CD14-positive monocyte (primary cell): ENCODE results near the gene GPX3. TPM values are rescaled to one million over a fixed set of nuclear protein-coding genes. Genes with fewer than 3 reads are reported as not detected.
A peak's percentile ranks its signal among the peaks of the same experiment; 100 is the strongest.

Source experiments
- DNase-seq, 3 donors: peaks; one replicate each; pipeline ENCODE4 v3.0.0-alpha.2; 2011 to 2022
- H2AFZ ChIP-seq: 2 replicates; pipeline ENCODE4 v1.6.0; 2012; ENCODE audit warnings: mild to moderate bottlenecking, low read depth, low read length, inconsistent platforms; ENCODE audit not compliant: insufficient read depth, poor library complexity, severe bottlenecking
- H3K27ac ChIP-seq, 2 donors: 1 replicate in 1 of 2; 2 replicates in 1 of 2; pipeline ENCODE4 v1.5.1; 2012 to 2013; ENCODE audit warnings: low read length in 2 of 2, control low read depth in 1 of 2, inconsistent platforms in 1 of 2, low read depth in 1 of 2, mild to moderate bottlenecking in 1 of 2
- H3K27me3 ChIP-seq, 2 donors: one replicate each; pipeline versions ENCODE4 v1.6.0 to v1.6.1; 2011 to 2013; ENCODE audit warnings: low read length in 2 of 2; ENCODE audit not compliant: control insufficient read depth in 2 of 2, insufficient read depth in 2 of 2
- H3K36me3 ChIP-seq, 2 donors: replicated peaks in 1 of 2; 1 replicate in 1 of 2; 2 replicates in 1 of 2; pipeline versions ENCODE4 v1.5.1 to v1.6.1; 2012 to 2013; ENCODE audit warnings: low read length in 2 of 2, control low read depth in 1 of 2, inconsistent platforms in 1 of 2, mild to moderate bottlenecking in 1 of 2; ENCODE audit not compliant: insufficient read depth in 2 of 2, control insufficient read depth in 1 of 2
- H3K4me1 ChIP-seq, 2 donors: 1 replicate in 1 of 2; 2 replicates in 1 of 2; pipeline versions ENCODE4 v1.5.1 to v1.6.1; 2012 to 2013; ENCODE audit warnings: low read length in 2 of 2, control low read depth in 1 of 2, inconsistent platforms in 1 of 2, mild to moderate bottlenecking in 1 of 2, moderate library complexity in 1 of 2; ENCODE audit not compliant: insufficient read depth in 2 of 2, control insufficient read depth in 1 of 2
- H3K4me2 ChIP-seq: replicated peaks from 2 replicates; pipeline ENCODE3; 2012; ENCODE audit warnings: low read length, moderate library complexity, mild to moderate bottlenecking; ENCODE audit not compliant: poor library complexity, severe bottlenecking; ENCODE audit errors: extremely low read depth
- H3K4me3 ChIP-seq, 3 experiments: fragments of 200-600 bp in 1 of 3; sonication (generic) in 1 of 3; replicated peaks in 1 of 3; 1 replicate in 2 of 3; 2 replicates in 1 of 3; pipeline ENCODE4 v1.5.1; 2011 to 2013; ENCODE audit warnings: low read length in 3 of 3, mild to moderate bottlenecking in 3 of 3, control low read depth in 2 of 3, low read depth in 2 of 3, inconsistent platforms in 1 of 3, moderate library complexity in 1 of 3
- H3K79me2 ChIP-seq: 2 replicates; pipeline ENCODE4 v1.6.0; 2012; ENCODE audit warnings: mild to moderate bottlenecking, control low read depth, inconsistent platforms, low read length, moderate library complexity; ENCODE audit not compliant: insufficient read depth
- H3K9ac ChIP-seq: 2 replicates; pipeline ENCODE4 v1.6.0; 2017; ENCODE audit warnings: low read length, mild to moderate bottlenecking; ENCODE audit not compliant: insufficient read depth, poor library complexity, severe bottlenecking
- H3K9me3 ChIP-seq, 2 donors: replicated peaks in 1 of 2; 1 replicate in 1 of 2; 2 replicates in 1 of 2; pipeline versions ENCODE4 v1.5.1 to v1.6.1; 2012 to 2013; ENCODE audit warnings: low read length in 2 of 2, control low read depth in 1 of 2; ENCODE audit not compliant: control insufficient read depth in 1 of 2, insufficient read depth in 1 of 2
- H4K20me1 ChIP-seq: 2 replicates; pipeline ENCODE4 v1.6.0; 2012; ENCODE audit warnings: mild to moderate bottlenecking, low read length, control low read depth, moderate library complexity; ENCODE audit not compliant: insufficient read depth
- H3K27ac Mint-ChIP-seq, 7 donors: one replicate each; pipeline ENCODE4 v1.8.0; 2020; ENCODE audit warnings: mild to moderate bottlenecking in 7 of 7, mixed read lengths in 7 of 7, moderate library complexity in 6 of 7, inconsistent platforms in 2 of 7
- H3K27me3 Mint-ChIP-seq, 3 donors: one replicate each; pipeline ENCODE4 v1.8.0; 2021 to 2022; ENCODE audit warnings: low read depth in 3 of 3, mild to moderate bottlenecking in 3 of 3, mixed read lengths in 3 of 3, moderate library complexity in 3 of 3, inconsistent platforms in 1 of 3
- H3K36me3 Mint-ChIP-seq, 2 donors: one replicate each; pipeline ENCODE4 v1.8.0; 2020; ENCODE audit warnings: mixed read lengths in 2 of 2, inconsistent platforms in 1 of 2, mild to moderate bottlenecking in 1 of 2
- H3K4me1 Mint-ChIP-seq: one replicate; pipeline ENCODE4 v1.8.0; 2020; ENCODE audit warnings: mild to moderate bottlenecking, mixed read lengths
- H3K4me3 Mint-ChIP-seq, 2 donors: one replicate each; pipeline ENCODE4 v1.8.0; 2020; ENCODE audit warnings: mild to moderate bottlenecking in 2 of 2, mixed read lengths in 2 of 2, moderate library complexity in 1 of 2
- H3K9me3 Mint-ChIP-seq, 7 donors: one replicate each; pipeline ENCODE4 v1.8.0; 2020 to 2022; ENCODE audit warnings: mixed read lengths in 7 of 7, mild to moderate bottlenecking in 6 of 7, moderate library complexity in 6 of 7, inconsistent platforms in 2 of 7
- WGBS: methylation state at CpG from one replicate; pipeline ENCODE4 v1.1.5; 2013; ENCODE audit warnings: missing lambda C conversion rate; ENCODE audit not compliant: insufficient coverage; 5-methylcytosine and 5-hydroxymethylcytosine counted together
- intact Hi-C, 2 donors: fragments of 100-400 bp; cut with micrococcal nuclease; formaldehyde crosslinking; loops; one replicate each; pipeline versions ENCODE4 v1.15.0 to v1.15.1; 2023
- polyA plus RNA-seq, 3 donors: library from polyadenylated mRNA; depleted of rRNA in 1 of 3; unstranded in 2 of 3; stranded (reverse) in 1 of 3; fragments of 300-500 nt in 2 of 3; fragments of >200 nt in 1 of 3; fragmentation: Illumina TruSeq in 2 of 3; gene quantifications; 1 replicate in 2 of 3; 2 replicates in 1 of 3; pipeline ENCODE4 v1.2.3, GENCODE V29; 2012 to 2021
- TF ChIP-seq, protein P1 (sequence below): fragments of 200-600 bp; IDR thresholded peaks from one replicate; pipeline ENCODE4 v1.8.0; 2022; ENCODE audit warnings: antibody characterized with exemption, mild to moderate bottlenecking

The GPX3 gene
- polyA plus RNA-seq, 3 donors, result 3.5 to 12.7 (median 3.8) TPM

DNA sequence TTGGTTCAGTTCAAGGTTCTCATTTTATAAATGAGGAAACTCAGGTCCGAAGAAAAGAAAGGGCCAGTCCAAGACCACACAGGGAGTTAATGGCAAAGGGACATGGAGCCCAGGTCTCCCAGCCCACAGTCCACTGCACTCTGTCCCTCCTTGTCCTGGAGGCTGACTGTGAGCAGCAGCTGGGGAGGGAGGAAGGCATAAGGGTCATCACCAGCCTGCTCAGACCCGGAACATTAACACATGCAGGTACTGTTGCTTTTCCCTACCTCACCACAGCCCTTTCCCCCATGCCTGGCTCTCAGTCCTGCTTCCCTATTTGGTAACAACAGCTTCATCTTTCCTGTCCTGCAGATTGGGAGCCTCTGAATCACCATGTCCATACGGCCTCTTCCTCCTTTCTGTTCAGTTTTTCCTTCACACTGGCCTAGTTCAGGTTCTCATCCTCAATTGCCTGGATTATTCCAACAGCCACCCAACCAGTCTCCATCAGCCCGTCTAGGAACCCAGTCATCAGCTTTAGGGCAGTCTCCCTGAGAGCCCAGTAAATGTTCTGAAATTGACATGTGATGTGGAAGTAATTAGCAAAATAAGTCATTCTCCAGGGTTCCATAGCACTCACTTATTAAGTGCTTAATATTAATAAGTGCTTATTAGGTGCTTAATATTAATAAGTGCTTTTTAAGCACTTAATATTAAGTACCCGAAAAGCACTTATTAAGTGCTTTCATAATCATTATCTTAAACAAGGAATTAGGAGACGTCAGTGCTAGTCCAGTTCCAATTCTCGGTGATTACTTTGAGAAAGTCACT, 4.3 kb downstream of the GPX3 start:
- Histone ChIP-seq H2AFZ (no peak overlapping the region), H3K9me3 (no peaks in the 10 kb centered on the region), H3K4me2 (no peak overlapping the region), H3K79me2 (no peaks in the 10 kb centered on the region), H3K27me3 (no peaks in the 10 kb centered on the region), H3K27ac (peak overlapping the region in 1 of 2 donors; percentile 15), H3K4me1 (peaks cover 42 to 43% of the 10 kb centered on the region in 2 donors), H3K9ac (no peak overlapping the region), H4K20me1 (peaks cover 55% of the 10 kb centered on the region), H3K36me3 (peaks cover 30 to 45% of the 10 kb centered on the region in 2 donors), H3K4me3 (no peak overlapping the region)
- peaks cover 52% of the 10 kb centered on the region for H3K4me1 Mint-ChIP-seq
- intact Hi-C loops, result no loop called here
- 71% methylated on average over 1 of the region's 7 CpGs for WGBS
- peak in 1 of 3 donors; percentile 65 for DNase-seq
- TF ChIP-seq, protein P1, sequence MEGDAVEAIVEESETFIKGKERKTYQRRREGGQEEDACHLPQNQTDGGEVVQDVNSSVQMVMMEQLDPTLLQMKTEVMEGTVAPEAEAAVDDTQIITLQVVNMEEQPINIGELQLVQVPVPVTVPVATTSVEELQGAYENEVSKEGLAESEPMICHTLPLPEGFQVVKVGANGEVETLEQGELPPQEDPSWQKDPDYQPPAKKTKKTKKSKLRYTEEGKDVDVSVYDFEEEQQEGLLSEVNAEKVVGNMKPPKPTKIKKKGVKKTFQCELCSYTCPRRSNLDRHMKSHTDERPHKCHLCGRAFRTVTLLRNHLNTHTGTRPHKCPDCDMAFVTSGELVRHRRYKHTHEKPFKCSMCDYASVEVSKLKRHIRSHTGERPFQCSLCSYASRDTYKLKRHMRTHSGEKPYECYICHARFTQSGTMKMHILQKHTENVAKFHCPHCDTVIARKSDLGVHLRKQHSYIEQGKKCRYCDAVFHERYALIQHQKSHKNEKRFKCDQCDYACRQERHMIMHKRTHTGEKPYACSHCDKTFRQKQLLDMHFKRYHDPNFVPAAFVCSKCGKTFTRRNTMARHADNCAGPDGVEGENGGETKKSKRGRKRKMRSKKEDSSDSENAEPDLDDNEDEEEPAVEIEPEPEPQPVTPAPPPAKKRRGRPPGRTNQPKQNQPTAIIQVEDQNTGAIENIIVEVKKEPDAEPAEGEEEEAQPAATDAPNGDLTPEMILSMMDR, result no peak
- H3K36me3 Mint-ChIP-seq, result peaks cover 45 to 56% of the 10 kb centered on the region in 2 donors
- H3K4me3 Mint-ChIP-seq, result no peak overlapping the region
- peak overlapping the region in 3 of 7 donors; percentile 2 to 72 (median 13) for H3K27ac Mint-ChIP-seq
- peaks cover 3 to 10% (median 6%) of the 10 kb centered on the region in 3 donors for H3K27me3 Mint-ChIP-seq
- peaks cover 0 to 1% (median 0%) of the 10 kb centered on the region in 7 donors for H3K9me3 Mint-ChIP-seq

DNA sequence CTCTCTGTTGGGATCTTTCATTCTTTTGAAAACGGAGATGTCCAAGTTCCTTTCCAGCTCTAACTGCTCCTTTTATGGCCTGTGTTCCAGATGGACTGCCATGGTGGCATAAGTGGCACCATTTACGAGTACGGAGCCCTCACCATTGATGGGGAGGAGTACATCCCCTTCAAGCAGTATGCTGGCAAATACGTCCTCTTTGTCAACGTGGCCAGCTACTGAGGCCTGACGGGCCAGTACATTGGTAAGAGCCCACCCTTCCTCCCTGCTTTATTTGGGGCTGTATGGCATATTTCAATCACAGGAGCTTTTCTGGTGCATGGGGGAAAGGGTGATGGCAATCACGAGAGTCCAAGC, 4.8 kb downstream of the GPX3 start:
- 94% methylated on average over 3 of the region's 7 CpGs for WGBS
- Mint-ChIP-seq H3K4me1 (peaks cover 48% of the 10 kb centered on the region), H3K27me3 (peaks cover 3 to 10% (median 6%) of the 10 kb centered on the region in 3 donors), H3K9me3 (peaks cover 0 to 1% (median 0%) of the 10 kb centered on the region in 7 donors), H3K27ac (no peak overlapping the region), H3K4me3 (no peak overlapping the region), H3K36me3 (peaks cover 51 to 62% of the 10 kb centered on the region in 2 donors)
- Histone ChIP-seq H3K4me2 (no peak overlapping the region), H4K20me1 (peaks cover 58% of the 10 kb centered on the region), H3K9me3 (no peaks in the 10 kb centered on the region), H3K9ac (no peak overlapping the region), H3K36me3 (peaks cover 36 to 51% of the 10 kb centered on the region in 2 donors), H3K79me2 (no peaks in the 10 kb centered on the region), H3K4me1 (peaks cover 37% of the 10 kb centered on the region in 2 donors), H3K4me3 (no peak overlapping the region), H3K27ac (peak overlapping the region in 1 of 2 donors; percentile 15), H3K27me3 (no peaks in the 10 kb centered on the region), H2AFZ (no peak overlapping the region)
- no peak for DNase-seq
- intact Hi-C loops, result no loop called here
- TF ChIP-seq, protein P1, result no peak
